ENCODE measurements around the gene TMEM17.

- TF ChIP-seq POLR2A (IDR thresholded peaks at IDR 0.05) (no peak), EP300 (IDR thresholded peaks at IDR 0.05) (no peak)
Observed at GRCh38 chr2:62474176-62474575, 31.8 kb downstream of the TMEM17 start.
